Measurements from ENCODE around the gene GGT6.
A peak's percentile ranks its signal among the peaks of the same experiment; 100 is the strongest.
"Not testable (repeated sequence)": the region's sequence is repeated elsewhere in the genome, so short reads cannot be mapped to it uniquely, and the experiment has no call there.

Gene GGT6

DNA sequence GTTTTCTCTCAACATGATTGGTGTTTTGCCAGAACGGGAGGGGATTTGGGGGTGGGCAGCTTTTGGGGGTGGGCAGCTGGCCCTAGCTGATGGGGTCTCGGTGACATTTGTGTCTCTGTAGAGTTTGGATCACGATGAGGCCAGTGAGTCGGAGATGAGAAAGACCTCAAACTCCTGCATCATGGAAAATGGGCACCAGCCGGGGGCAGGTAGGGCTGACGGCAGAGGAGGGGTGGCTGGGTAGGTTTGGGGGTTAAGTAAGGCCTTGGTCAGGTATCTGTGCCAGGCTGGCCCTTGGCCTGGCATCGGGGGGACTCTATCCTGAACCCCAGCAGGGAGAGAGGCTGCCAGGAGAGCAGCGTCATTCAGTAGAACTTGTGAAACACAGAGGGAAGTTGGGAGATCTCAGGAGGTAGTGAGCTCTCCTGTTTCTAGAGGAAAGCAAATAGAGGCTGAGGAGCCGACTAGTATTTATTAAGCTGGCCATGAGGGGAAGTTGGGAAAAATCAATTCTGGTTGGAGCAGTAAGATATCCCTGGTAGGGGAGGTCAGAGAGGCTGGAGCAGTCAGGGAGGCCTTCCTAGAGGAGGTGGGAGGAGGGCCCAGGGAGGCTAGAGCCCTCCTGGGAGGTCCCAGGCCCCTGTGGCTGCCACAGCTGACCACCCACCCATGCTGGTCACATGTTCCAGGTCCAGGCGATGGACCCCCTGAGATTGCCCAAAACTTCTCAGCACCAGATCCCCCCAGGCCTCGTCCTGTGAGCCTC lies 32.0 kb upstream of the GGT6 start:
- DNase-seq (ENCODE audit: low spot score) = no peak

DNA sequence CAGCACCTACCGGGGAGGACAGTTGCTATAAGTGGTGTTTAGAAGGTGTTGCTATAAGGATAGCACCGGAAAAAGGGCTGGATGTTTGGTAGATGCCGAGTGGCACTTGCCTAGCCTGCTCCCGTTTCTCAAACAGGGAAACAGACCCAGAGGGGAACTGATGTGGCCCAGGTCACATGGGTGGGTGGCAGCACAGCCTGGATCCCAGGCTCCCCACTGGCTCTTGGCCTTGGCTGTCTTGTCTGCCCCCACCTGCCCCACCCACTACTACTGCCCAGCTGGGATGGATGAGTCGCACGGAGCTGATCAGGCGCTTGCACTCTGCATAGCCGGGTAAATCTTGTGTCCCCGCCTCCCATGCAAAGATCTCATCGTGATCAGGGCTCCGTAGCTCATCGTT lies 31.2 kb upstream of the GGT6 start:
- DNase-seq (ENCODE audit: low spot score) = peak; percentile 3

- no peak for DNase-seq (ENCODE audit: low spot score)
Observed at GRCh38 chr17:4590981-4591453, 30.6 kb upstream of the GGT6 start.

DNA sequence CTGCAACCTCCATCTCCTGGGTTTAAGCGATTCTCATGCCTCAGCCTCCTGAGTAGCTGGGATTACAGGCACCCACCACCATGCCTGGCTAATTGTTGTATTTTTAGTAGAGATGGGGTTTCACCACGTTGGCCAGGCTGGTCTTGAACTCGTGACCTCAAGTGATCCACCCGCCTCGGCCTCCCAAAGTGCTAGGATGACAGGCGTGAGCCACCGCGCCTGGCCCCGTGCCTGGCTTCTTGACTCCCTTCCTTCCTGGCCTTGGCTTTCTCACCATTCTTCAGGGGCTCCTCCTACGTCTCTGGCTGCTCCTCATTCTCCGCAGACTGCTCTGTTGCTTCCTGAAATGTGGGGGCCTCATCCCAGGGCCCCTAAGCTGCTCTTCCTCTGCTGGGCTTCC lies 29.7 kb upstream of the GGT6 start:
- DNase-seq (ENCODE audit: low spot score) = not testable (repeated sequence)

GRCh38 chr17:4588898-4589625 lies 28.7 kb upstream of the GGT6 start:
- no peak for DNase-seq (ENCODE audit: low spot score)

DNA sequence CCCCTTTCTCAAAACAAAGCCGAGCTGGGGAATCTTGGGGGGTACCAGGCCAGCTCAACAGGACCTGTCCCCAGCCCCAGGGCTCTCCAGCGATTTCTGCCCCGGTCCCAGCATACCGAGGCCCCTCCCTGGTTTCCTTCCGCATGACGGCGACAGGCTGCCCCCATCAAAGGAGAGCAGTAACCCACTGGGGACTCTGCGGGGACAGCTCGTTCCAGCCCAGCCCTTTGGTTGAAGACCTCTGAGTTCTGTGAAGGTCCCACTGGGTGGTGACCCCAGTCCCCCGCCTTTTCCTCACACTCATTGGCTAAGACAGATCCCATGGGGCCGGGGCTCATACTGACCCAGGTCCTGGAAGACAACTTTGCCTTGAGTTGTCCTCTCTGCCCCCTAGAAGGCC lies 28.0 kb upstream of the GGT6 start:
- no peak for DNase-seq (ENCODE audit: low spot score)

DNA sequence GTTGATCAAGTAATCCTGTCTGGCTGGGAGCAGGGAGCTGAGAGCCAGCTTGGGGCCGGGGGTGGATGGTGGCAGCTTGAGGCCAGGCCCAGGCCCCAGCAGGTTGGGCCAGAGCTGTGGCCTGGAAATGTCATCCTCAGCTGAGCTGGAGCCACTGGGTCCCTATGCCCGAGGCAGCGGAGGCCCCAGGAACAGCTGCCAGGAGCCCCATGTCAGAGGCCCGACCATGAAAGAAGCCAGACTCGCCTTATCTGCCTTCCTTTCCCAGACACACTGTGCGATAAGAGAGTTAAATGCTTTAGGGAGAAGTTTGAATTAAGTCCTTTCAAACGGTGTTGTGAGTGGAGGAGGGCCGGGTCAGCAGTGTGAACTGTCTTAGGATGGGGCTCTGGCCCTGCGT lies 27.4 kb upstream of the GGT6 start:
- DNase-seq (ENCODE audit: low spot score) = no peak

GRCh38 chr17:4587195-4587594 lies 26.8 kb upstream of the GGT6 start:
- DNase-seq (ENCODE audit: low spot score) = no peak

- no peak for DNase-seq (ENCODE audit: low spot score)
Observed at GRCh38 chr17:4586043-4586442, 25.7 kb upstream of the GGT6 start.

GRCh38 chr17:4585638-4585994 lies 25.2 kb upstream of the GGT6 start:
- DNase-seq (ENCODE audit: low spot score) = no peak

DNA sequence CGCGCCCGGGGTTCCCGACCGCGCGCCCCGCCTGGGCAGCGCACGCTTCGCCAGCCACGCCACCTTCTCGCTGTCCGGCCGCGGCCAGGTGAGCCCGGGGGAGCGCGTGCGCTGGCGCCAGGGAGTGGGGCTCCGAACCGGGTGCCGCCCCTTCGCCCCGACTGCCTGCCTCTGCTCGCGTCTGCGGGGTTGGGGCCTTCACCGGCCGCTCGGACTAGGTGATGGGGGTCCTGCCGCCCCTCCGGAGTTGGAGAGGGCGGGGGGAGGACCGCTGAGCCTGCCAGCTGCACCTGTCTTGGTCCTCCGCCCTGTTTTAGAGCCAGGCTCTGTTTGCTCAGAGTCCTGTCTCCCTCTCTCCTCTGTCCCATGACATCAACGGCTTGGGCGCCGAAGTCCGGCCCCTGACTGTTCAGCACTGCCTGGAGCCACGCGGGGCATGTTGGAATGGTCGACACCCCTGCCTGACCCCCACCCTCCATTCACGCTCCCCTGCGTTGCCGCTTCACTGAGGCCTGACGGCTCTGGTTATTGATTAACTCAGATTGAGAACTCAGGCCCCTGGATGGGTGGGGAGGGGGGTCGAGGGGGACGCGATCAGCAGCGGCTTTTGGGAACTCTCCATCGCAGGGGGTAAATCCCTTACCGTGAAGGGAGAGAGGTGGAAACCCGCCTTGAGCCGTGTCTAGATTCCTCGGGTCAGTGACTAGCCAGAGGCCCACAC lies 24.7 kb upstream of the GGT6 start:
- DNase-seq (ENCODE audit: low spot score) = no peak

GRCh38 chr17:4584101-4584916 lies 23.9 kb upstream of the GGT6 start, which contains the start of gene SMTNL2:
SMTNL2 (plus strand) TSS chr17:4584529; CDS start chr17:4584606, 77 bp downstream.
- DNase-seq (ENCODE audit: low spot score) = no peak

DNA sequence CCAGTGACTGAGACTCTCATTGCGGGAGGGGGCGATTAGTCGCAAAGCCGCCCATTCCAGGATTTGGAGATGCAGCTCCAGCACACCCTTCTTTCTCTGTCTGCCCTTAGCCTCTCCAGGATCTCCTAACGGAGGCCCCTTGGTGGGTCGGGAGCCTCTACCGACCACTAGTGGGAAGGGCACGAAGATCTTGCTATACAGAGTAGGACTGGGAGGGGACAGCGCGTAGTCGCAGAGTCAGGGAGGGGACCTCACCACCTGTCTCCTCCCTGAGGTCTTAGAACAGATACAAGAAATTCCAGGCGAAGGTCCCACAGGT lies 23.4 kb upstream of the GGT6 start:
- DNase-seq (ENCODE audit: low spot score) = no peak

DNA sequence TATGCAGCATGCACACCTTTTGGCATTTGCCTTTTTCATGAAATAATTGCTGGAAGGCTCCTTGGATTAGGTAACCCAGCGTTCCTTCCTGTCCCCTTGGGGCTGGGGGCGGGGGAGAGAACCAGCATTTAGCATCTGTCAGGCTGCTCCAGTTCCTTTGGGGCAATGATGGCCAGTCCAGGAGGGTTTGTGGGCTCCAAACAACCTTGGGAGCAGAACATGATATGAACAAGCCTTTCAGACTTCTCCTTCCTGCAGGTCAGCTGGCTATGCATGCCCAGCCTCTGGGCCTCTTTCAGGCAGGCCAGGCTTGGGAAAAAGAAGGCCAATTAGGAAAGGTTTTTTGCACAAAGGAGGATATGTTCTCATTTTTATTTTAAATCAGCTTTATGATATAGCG lies 22.8 kb upstream of the GGT6 start:
- DNase-seq (ENCODE audit: low spot score) = no peak

- no peak for DNase-seq (ENCODE audit: low spot score)
Observed at GRCh38 chr17:4582691-4583090, 22.3 kb upstream of the GGT6 start.

DNA sequence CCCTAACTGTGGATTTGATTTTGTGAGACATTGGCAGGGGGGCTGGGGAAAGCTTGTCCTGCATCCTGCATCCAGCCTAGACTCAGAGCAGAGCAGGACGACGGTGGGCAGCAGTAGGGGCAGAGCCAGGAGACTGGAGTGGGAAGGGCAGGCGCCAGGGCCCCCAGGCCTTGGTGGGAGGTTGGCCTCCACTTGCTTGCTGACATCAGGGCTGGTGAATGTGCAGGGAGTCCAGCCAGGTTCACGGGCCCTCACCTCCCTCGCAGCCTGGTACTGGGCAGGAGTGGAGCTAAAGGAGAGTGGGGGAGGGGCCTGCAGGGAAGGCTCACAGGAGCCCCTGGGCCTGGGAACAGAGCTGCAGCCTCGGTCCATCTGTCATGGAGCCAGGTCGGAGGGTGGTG lies 21.7 kb upstream of the GGT6 start:
- no peak for DNase-seq (ENCODE audit: low spot score)

GRCh38 chr17:4580291-4580690 lies 19.9 kb upstream of the GGT6 start:
- DNase-seq (ENCODE audit: low spot score) = no peak

GRCh38 chr17:4579678-4580077 lies 19.3 kb upstream of the GGT6 start:
- DNase-seq (ENCODE audit: low spot score) = no peak

- DNase-seq (ENCODE audit: low spot score) = not testable (repeated sequence)
Observed at GRCh38 chr17:4578349-4578748, 18.0 kb upstream of the GGT6 start.

DNA sequence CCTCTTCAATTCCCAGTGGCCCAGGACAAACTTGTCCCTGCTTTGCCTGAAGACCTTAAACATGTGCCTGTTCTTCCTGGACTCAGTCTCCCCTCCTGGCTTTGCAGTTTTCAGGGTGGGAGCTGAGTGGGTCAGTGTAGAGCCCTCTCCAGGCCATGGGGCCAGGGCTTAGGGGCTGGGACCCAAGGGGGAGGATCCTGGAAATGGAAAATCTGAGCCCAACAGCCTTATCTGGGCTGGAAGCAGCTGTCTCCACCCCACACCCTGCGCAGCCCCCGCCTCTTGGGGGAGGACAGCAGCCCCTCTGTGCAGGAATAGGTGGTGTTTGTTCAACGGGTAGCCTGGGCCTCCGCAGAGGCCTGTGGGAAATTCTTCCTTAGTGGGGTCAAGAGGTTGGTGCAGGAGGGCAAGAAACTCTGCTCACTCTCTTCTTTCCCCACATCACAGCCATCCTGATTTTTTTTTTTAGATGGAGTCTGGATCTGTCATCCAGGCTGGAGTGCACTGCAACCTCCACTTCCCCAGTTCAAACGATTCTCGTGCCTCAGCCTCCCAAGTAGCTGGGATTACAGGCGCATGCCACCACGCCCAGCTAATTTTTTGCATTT lies 17.1 kb upstream of the GGT6 start:
- no peak for DNase-seq (ENCODE audit: low spot score)

DNA sequence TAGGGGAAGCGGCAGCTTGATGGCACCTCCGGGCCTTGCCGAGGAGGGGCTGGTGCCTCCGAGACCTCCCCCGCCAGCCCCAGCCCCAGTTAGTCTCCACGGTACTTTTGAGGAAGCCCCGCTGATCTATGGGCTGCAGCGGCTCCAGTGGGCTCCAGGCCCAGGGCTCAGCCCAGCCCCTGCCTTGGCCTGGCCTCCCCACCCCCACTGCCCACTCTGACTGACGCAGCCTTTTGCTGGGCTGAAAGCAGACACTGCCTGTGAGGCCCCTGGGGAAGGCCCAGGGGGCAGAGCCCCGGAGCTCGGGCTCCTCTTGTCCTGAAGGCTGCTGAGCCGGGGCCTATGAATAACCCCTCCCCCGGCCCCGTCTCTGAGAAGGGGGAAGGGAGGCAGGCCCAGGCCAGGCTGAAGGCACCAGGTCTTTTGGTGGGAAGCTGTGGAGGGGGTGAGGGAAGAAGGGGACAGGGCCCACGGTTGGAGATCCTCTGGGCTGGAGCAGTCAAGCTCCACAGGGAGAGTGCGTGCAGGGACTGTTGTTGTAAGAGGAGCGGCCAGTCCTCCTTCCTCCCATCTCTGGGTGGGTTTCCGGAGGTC lies 16.4 kb upstream of the GGT6 start:
- no peak for DNase-seq (ENCODE audit: low spot score)
